ENCODE results near the gene MLKL.
"Not testable (repeated sequence)": the region's sequence is repeated elsewhere in the genome, so short reads cannot be mapped to it uniquely, and the experiment has no call there.

The MLKL gene

GRCh38 chr16:74666010-74666421 is 34.6 kb downstream of the MLKL start:
- peaks cover 3% of the 10 kb centered on the region; the same call in 1 of the 2 replicates for H3K9me3 ChIP-seq
- H3K27me3 ChIP-seq (ENCODE audit: low read depth): no peaks in the 10 kb centered on the region
- peaks cover 47% of the 10 kb centered on the region for H3K36me3 ChIP-seq (replicated peaks)
- in situ Hi-C loops (cut with MboI; ENCODE audit: low sequenced_read_pairs): no loop called here
- DNase-seq (ENCODE audit: low spot score in 2 of 2): no peak
- peaks cover 7% of the 10 kb centered on the region for H3K4me1 ChIP-seq
- H3K4me3 ChIP-seq: peak overlapping the region; percentile 95

GRCh38 chr16:74661064-74661463 is 39.6 kb downstream of the MLKL start:
- peaks cover 90% of the 10 kb centered on the region for H3K36me3 ChIP-seq (replicated peaks)
- in situ Hi-C loops (cut with MboI; ENCODE audit: low sequenced_read_pairs): no loop called here

DNA sequence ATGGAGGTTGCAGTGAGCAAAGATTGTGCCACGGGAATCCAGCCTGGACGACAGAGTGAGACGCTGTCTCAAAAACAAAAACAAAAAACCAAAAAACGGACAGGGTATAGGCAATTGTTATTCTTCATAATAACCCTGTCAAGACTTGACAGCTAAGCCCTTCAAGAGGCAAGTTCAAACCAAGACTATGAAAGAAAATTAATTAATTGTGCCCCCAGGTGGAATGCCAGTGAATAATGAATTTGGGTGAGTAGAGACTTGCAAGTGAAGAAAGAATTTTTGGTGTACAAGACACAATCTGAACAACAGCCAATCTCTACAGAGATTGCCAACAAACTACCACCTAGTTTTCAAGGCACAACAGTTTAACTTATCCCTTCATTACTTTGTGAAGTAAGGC is 40.3 kb downstream of the MLKL start:
- H3K36me3 ChIP-seq (replicated peaks): peaks cover 94% of the 10 kb centered on the region
- H3K4me3 ChIP-seq: no peak overlapping the region

More at GRCh38 chr16:74661064-74661463, 39.6 kb downstream of the MLKL start:
- H3K27me3 ChIP-seq (ENCODE audit: low read depth): no peaks in the 10 kb centered on the region
- H3K4me1 ChIP-seq: peaks cover 3% of the 10 kb centered on the region; the same call in 1 of the 2 replicates
- H3K4me3 ChIP-seq: no peak overlapping the region
- no peaks in the 10 kb centered on the region for H3K9me3 ChIP-seq
- no peak for DNase-seq (ENCODE audit: low spot score in 2 of 2)

GRCh38 chr16:74659041-74659440 is 41.6 kb downstream of the MLKL start:
- peaks cover 90% of the 10 kb centered on the region for H3K36me3 ChIP-seq (replicated peaks)

More for the DNA sequence above, 40.3 kb downstream of the MLKL start:
- DNase-seq (ENCODE audit: low spot score in 2 of 2): no peak
- H3K4me1 ChIP-seq: peaks cover 3% of the 10 kb centered on the region; the same call in 1 of the 2 replicates
- H3K27me3 ChIP-seq (ENCODE audit: low read depth): no peaks in the 10 kb centered on the region
- in situ Hi-C loops (cut with MboI; ENCODE audit: low sequenced_read_pairs): no loop called here
- H3K9me3 ChIP-seq: no peaks in the 10 kb centered on the region

DNA sequence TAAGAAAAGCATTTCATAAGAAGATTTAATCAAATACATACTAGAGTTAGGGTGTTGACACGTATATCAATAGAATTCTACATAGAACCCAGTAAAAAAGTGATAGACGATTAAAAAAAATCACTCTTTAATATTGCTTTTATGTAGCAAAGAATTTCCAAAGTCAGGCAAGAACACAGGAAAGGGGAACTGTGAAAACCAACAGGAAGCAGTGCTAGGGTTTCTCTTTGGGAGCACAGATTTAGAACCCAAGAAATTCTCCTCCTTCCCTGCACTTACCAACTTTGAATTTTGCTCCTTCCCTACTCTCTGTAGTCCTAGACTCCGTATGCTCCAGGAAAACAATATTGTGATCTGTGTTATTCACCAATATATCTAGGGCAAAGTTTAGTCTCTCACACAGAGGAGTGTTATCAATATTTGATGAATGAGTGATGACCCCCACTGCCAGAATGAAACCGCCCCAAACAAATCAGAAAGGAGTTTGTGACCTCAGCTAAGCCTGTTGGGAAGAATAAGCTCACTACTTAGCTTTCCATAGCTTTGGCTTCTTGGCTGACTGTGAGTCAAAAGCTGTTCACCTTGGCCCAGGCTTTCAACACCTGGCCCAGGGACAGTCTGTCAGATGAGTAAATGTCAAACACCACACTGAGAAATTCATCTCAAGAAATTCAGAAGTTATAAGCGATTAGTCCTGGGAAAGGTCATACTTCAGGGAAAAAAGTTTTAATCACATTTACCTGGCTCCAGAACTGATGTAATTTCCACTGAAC is 42.6 kb downstream of the MLKL start:
- no peak for DNase-seq (ENCODE audit: low spot score in 2 of 2)
- H3K27me3 ChIP-seq (ENCODE audit: low read depth): no peaks in the 10 kb centered on the region
- H3K36me3 ChIP-seq (replicated peaks): peaks cover 86% of the 10 kb centered on the region
- H3K4me1 ChIP-seq: peaks cover 3% of the 10 kb centered on the region
- in situ Hi-C loops (cut with MboI; ENCODE audit: low sequenced_read_pairs): no loop called here
- H3K4me3 ChIP-seq: no peak overlapping the region
- no peaks in the 10 kb centered on the region for H3K9me3 ChIP-seq

More at GRCh38 chr16:74659041-74659440, 41.6 kb downstream of the MLKL start:
- Histone ChIP-seq H3K9me3 (no peaks in the 10 kb centered on the region), H3K27me3 (ENCODE audit: low read depth) (no peaks in the 10 kb centered on the region), H3K4me3 (no peak overlapping the region), H3K4me1 (peaks cover 3% of the 10 kb centered on the region)
- in situ Hi-C loops (cut with MboI; ENCODE audit: low sequenced_read_pairs): no loop called here
- no peak for DNase-seq (ENCODE audit: low spot score in 2 of 2)

- no peaks in the 10 kb centered on the region for H3K9me3 ChIP-seq
- no peaks in the 10 kb centered on the region for H3K27me3 ChIP-seq (ENCODE audit: low read depth)
- in situ Hi-C loops (cut with MboI; ENCODE audit: low sequenced_read_pairs): no loop called here
- H3K36me3 ChIP-seq (replicated peaks): peaks cover 85% of the 10 kb centered on the region
- H3K4me3 ChIP-seq: no peak overlapping the region
- DNase-seq (ENCODE audit: low spot score in 2 of 2): no peak
- H3K4me1 ChIP-seq: peaks cover 7% of the 10 kb centered on the region
Observed at GRCh38 chr16:74654536-74655050, 46.1 kb downstream of the MLKL start.

GRCh38 chr16:74652883-74653282 is 47.8 kb downstream of the MLKL start:
- H3K4me1 ChIP-seq; DNase-seq (ENCODE audit: low spot score in 2 of 2); H3K27me3 ChIP-seq (ENCODE audit: low read depth); in situ Hi-C loops (cut with MboI; ENCODE audit: low sequenced_read_pairs); H3K9me3 ChIP-seq; H3K4me3 ChIP-seq: not testable (repeated sequence)
- peaks cover 85% of the 10 kb centered on the region for H3K36me3 ChIP-seq (replicated peaks)

- H3K36me3 ChIP-seq (replicated peaks): peaks cover 87% of the 10 kb centered on the region
- no peak overlapping the region for H3K4me3 ChIP-seq
- H3K27me3 ChIP-seq (ENCODE audit: low read depth): no peaks in the 10 kb centered on the region
- no peaks in the 10 kb centered on the region for H3K9me3 ChIP-seq
- in situ Hi-C loops (cut with MboI; ENCODE audit: low sequenced_read_pairs): no loop called here
- peaks cover 7% of the 10 kb centered on the region for H3K4me1 ChIP-seq
- peak in 1 of 2 experiments; percentile 27 for DNase-seq (ENCODE audit: low spot score in 2 of 2)
Observed at GRCh38 chr16:74652249-74652648, 48.4 kb downstream of the MLKL start.

DNA sequence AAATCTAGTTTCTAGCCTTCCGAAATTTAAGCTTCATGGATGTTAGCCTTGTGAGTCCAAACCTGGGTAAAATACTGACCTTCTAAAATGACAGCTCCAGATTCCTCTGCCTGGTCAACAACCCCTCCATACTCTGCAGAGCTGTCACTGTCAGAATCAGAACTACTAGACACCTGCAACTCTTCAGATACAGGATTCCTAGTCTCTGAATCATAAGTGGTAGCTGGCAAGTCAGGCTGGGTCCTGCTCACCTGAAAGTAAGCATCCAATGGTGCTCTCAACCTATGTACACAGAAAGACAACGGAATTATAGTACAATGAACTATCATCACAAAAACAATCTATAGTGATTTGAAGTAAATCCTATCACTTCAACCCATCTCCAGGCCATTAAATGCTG is 48.8 kb downstream of the MLKL start:
- no peak overlapping the region for H3K4me3 ChIP-seq
- H3K9me3 ChIP-seq: no peaks in the 10 kb centered on the region
- H3K36me3 ChIP-seq (replicated peaks): peaks cover 87% of the 10 kb centered on the region
- H3K4me1 ChIP-seq: peaks cover 7% of the 10 kb centered on the region
- DNase-seq (ENCODE audit: low spot score in 2 of 2): no peak
- no peaks in the 10 kb centered on the region for H3K27me3 ChIP-seq (ENCODE audit: low read depth)
- in situ Hi-C loops (cut with MboI; ENCODE audit: low sequenced_read_pairs): no loop called here

DNA sequence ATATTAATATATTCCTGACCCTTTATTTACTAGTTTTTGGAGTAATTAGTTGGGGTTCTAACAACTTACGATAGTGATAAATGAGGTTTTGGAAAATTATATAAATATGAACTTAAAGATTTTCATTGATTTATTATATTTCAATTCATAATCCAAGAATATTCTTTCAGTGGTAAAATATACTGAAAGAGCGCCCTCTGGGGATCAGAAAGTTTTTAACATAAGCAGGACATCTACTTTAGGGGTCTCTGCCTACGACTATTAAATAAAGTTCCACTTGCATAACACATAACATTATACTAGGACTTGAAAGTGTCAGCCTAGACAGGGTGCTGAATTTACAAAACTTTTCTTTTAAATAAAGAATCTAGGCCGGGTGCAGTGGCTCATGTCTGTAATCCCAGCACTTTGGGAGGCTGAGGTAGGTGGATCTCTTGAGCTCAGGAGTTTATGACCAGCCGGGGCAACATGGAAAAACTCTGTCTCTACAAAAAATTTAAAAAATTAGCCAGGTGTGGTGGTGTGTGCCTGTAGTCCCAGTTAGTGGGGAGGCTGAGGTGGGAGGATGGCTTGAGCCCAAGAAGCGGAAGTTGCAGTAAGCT is 49.6 kb downstream of the MLKL start:
- H3K36me3 ChIP-seq (replicated peaks): peaks cover 89% of the 10 kb centered on the region
- no peaks in the 10 kb centered on the region for H3K27me3 ChIP-seq (ENCODE audit: low read depth)
- H3K4me3 ChIP-seq: no peak overlapping the region
- in situ Hi-C loops (cut with MboI; ENCODE audit: low sequenced_read_pairs): no loop called here
- H3K9me3 ChIP-seq: no peaks in the 10 kb centered on the region
- peaks cover 7% of the 10 kb centered on the region for H3K4me1 ChIP-seq
- DNase-seq (ENCODE audit: low spot score in 2 of 2): peak in 1 of 2 experiments; percentile 27

- Histone ChIP-seq H3K4me3 (no peak overlapping the region), H3K4me1 (peaks cover 7% of the 10 kb centered on the region), H3K36me3 (replicated peaks) (peaks cover 93% of the 10 kb centered on the region), H3K27me3 (ENCODE audit: low read depth) (no peaks in the 10 kb centered on the region), H3K9me3 (no peaks in the 10 kb centered on the region)
- DNase-seq (ENCODE audit: low spot score in 2 of 2): no peak
- in situ Hi-C loops (cut with MboI; ENCODE audit: low sequenced_read_pairs): no loop called here
Observed at GRCh38 chr16:74649839-74650504, 50.7 kb downstream of the MLKL start.

DNA sequence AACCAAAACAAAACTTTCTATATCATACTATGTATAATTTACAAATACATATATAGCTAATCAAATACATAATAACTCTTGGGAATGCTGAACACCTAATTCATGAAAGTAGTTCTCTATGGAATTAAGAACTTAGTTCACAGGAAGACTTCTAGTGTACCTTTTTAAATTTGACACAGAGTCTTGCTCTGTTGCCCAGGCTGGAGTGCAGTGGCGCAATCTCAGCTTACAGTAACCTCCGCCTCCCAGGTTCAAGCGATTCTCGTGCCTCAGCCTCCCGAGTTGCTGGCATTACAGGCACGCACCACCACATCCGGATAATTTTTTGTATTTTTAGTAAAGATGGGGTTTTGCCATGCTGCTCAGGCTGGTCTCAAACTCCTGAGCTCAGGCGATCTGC is 58.7 kb downstream of the MLKL start:
- H3K27me3 ChIP-seq (ENCODE audit: low read depth): no peaks in the 10 kb centered on the region
- in situ Hi-C loops (cut with MboI; ENCODE audit: low sequenced_read_pairs): no loop called here
- H3K9me3 ChIP-seq: no peaks in the 10 kb centered on the region
- no peaks in the 10 kb centered on the region for H3K4me1 ChIP-seq
- no peak for DNase-seq (ENCODE audit: low spot score in 2 of 2)
- H3K36me3 ChIP-seq (replicated peaks): peaks cover 91% of the 10 kb centered on the region
- H3K4me3 ChIP-seq: no peak overlapping the region

GRCh38 chr16:74637742-74638453 is 62.8 kb downstream of the MLKL start:
- DNase-seq (ENCODE audit: low spot score in 2 of 2): no peak
- H3K36me3 ChIP-seq (replicated peaks): peaks cover 86% of the 10 kb centered on the region
- no peaks in the 10 kb centered on the region for H3K27me3 ChIP-seq (ENCODE audit: low read depth)

More at GRCh38 chr16:74637742-74638453, 62.8 kb downstream of the MLKL start:
- in situ Hi-C loops (cut with MboI; ENCODE audit: low sequenced_read_pairs): no loop called here
- Histone ChIP-seq H3K4me3 (no peak overlapping the region), H3K9me3 (no peaks in the 10 kb centered on the region), H3K4me1 (no peaks in the 10 kb centered on the region)

All from HAP-1 (cell line).